GM21381 (cell line): ENCODE results near the gene KCNN3.

Source experiments
- ATAC-seq: cut with Tn5 transposase; IDR thresholded peaks from one replicate; pipeline ENCODE4 v1.9.1; 2021; ENCODE audit warnings: mild to moderate bottlenecking, moderate library complexity; ENCODE audit not compliant: unreplicated experiment

KCNN3 gene

GRCh38 chr1:154861607-154862094 lies 8.4 kb downstream of the KCNN3 start:
- no peak for ATAC-seq

- peak; percentile 65 for ATAC-seq
Observed at GRCh38 chr1:154860156-154860870, 9.8 kb downstream of the KCNN3 start.

GRCh38 chr1:154859786-154860155 lies 10.3 kb downstream of the KCNN3 start:
- peak; percentile 36 for ATAC-seq

GRCh38 chr1:154859151-154859785 lies 10.8 kb downstream of the KCNN3 start:
- no peak for ATAC-seq

- ATAC-seq = no peak
Observed at GRCh38 chr1:154857441-154858215, 12.5 kb downstream of the KCNN3 start.

- no peak for ATAC-seq
Observed at GRCh38 chr1:154857022-154857421, 13.1 kb downstream of the KCNN3 start.

- no peak for ATAC-seq
Observed at GRCh38 chr1:154856544-154856943, 13.5 kb downstream of the KCNN3 start.

- no peak for ATAC-seq
Observed at GRCh38 chr1:154856049-154856448, 14.0 kb downstream of the KCNN3 start.

GRCh38 chr1:154855186-154855851 lies 14.8 kb downstream of the KCNN3 start:
- ATAC-seq = no peak

- no peak for ATAC-seq
Observed at GRCh38 chr1:154852845-154853244, 17.2 kb downstream of the KCNN3 start.

GRCh38 chr1:154851392-154852177 lies 18.5 kb downstream of the KCNN3 start:
- no peak for ATAC-seq

- peak; percentile 56 for ATAC-seq
Observed at GRCh38 chr1:154849645-154850131, 20.4 kb downstream of the KCNN3 start.

- no peak for ATAC-seq
Observed at GRCh38 chr1:154848983-154849382, 21.1 kb downstream of the KCNN3 start.

GRCh38 chr1:154847891-154848290 lies 22.2 kb downstream of the KCNN3 start:
- ATAC-seq = no peak

GRCh38 chr1:154846565-154847442 lies 23.3 kb downstream of the KCNN3 start:
- ATAC-seq = no peak

GRCh38 chr1:154845879-154846278 lies 24.2 kb downstream of the KCNN3 start:
- ATAC-seq = no peak

- no peak for ATAC-seq
Observed at GRCh38 chr1:154845174-154845573, 24.9 kb downstream of the KCNN3 start.

- no peak for ATAC-seq
Observed at GRCh38 chr1:154844297-154844681, 25.8 kb downstream of the KCNN3 start.

- no peak for ATAC-seq
Observed at GRCh38 chr1:154843636-154844296, 26.3 kb downstream of the KCNN3 start.
